Suprapubic skin (tissue), 3 donors: Measurements from ENCODE around the gene UCP3.

Experiments
- EP300 ChIP-seq: sonication (generic); formaldehyde crosslinking; IDR thresholded peaks from one replicate; pipeline ENCODE4 v1.6.1; 2017; ENCODE audit warnings: antibody characterized with exemption
- POLR2A ChIP-seq, 2 donors: fragments of 450-650 bp; IDR thresholded peaks; one replicate each; pipeline ENCODE4 v1.6.1; 2017; ENCODE audit warnings: antibody characterized with exemption in 2 of 2, mild to moderate bottlenecking in 2 of 2, moderate library complexity in 2 of 2
- TF ChIP-seq, protein P1 (sequence below), 2 donors: fragments of 200-600 bp in 1 of 2; fragments of 450-650 bp in 1 of 2; sonication (generic) in 1 of 2; IDR thresholded peaks; one replicate each; pipeline ENCODE4 v1.5.1; 2016 to 2019; ENCODE audit warnings: antibody characterized with exemption in 2 of 2, mild to moderate bottlenecking in 1 of 2, moderate library complexity in 1 of 2

GRCh38 chr11:74015919-74016684 is 7.2 kb upstream of the UCP3 start:
- TF ChIP-seq, protein P1, sequence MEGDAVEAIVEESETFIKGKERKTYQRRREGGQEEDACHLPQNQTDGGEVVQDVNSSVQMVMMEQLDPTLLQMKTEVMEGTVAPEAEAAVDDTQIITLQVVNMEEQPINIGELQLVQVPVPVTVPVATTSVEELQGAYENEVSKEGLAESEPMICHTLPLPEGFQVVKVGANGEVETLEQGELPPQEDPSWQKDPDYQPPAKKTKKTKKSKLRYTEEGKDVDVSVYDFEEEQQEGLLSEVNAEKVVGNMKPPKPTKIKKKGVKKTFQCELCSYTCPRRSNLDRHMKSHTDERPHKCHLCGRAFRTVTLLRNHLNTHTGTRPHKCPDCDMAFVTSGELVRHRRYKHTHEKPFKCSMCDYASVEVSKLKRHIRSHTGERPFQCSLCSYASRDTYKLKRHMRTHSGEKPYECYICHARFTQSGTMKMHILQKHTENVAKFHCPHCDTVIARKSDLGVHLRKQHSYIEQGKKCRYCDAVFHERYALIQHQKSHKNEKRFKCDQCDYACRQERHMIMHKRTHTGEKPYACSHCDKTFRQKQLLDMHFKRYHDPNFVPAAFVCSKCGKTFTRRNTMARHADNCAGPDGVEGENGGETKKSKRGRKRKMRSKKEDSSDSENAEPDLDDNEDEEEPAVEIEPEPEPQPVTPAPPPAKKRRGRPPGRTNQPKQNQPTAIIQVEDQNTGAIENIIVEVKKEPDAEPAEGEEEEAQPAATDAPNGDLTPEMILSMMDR (IDR thresholded peaks at IDR 0.05) = no peak
- TF ChIP-seq EP300 (no peak), POLR2A (IDR thresholded peaks at IDR 0.05) (no peak)
